NCI-H146 treated with DMSO at 0.1 percent for 48 hours (cell line): ENCODE measurements around the gene LANCL2.
"Not testable (repeated sequence)": the region's sequence is repeated elsewhere in the genome, so short reads cannot be mapped to it uniquely, and the experiment has no call there.

Experiments used
- DNase-seq: peaks from one replicate; lab custom pipeline; 2025; ENCODE audit not compliant: unreplicated experiment; lab: John Stamatoyannopoulos, UW

Gene LANCL2

GRCh38 chr7:55469271-55469681, 104.1 kb downstream of the LANCL2 start:
- no peak for DNase-seq

GRCh38 chr7:55469721-55470120, 104.6 kb downstream of the LANCL2 start:
- DNase-seq, result no peak

GRCh38 chr7:55470261-55470660, 105.1 kb downstream of the LANCL2 start:
- DNase-seq, result no peak

GRCh38 chr7:55471594-55471993, 106.5 kb downstream of the LANCL2 start:
- not testable (repeated sequence) for DNase-seq

GRCh38 chr7:55472406-55472805, 107.3 kb downstream of the LANCL2 start:
- not testable (repeated sequence) for DNase-seq

- no peak for DNase-seq
Measured at GRCh38 chr7:55472928-55473725, 108.0 kb downstream of the LANCL2 start.

- no peak for DNase-seq
Measured at GRCh38 chr7:55473932-55474331, 108.8 kb downstream of the LANCL2 start.

- DNase-seq, result no peak
Measured at GRCh38 chr7:55474944-55475854, 110.1 kb downstream of the LANCL2 start.

- DNase-seq, result no peak
Measured at GRCh38 chr7:55475855-55476803, 111.0 kb downstream of the LANCL2 start.

- DNase-seq, result no peak
Measured at GRCh38 chr7:55476852-55477780, 112.0 kb downstream of the LANCL2 start.

- DNase-seq, result no peak
Measured at GRCh38 chr7:55477781-55478374, 112.7 kb downstream of the LANCL2 start.

- DNase-seq, result no peak
Measured at GRCh38 chr7:55478700-55479099, 113.6 kb downstream of the LANCL2 start.

GRCh38 chr7:55481155-55481554, 116.0 kb downstream of the LANCL2 start:
- no peak for DNase-seq

GRCh38 chr7:55483046-55483445, 117.9 kb downstream of the LANCL2 start:
- DNase-seq, result peak; percentile 34
